22Rv1 (cell line): ENCODE data around the gene GTF2I.

ENCODE experiments used
- ZFX ChIP-seq: fragments of 450-650 bp; IDR thresholded peaks from 2 replicates; pipeline ENCODE4 v1.6.1; 2017; ENCODE audit warnings: antibody characterized with exemption, borderline replicate concordance
- TF ChIP-seq, protein P1 (sequence below): fragments of 450-650 bp; IDR thresholded peaks from 2 replicates; pipeline ENCODE4 v1.5.1; 2017; ENCODE audit warnings: mild to moderate bottlenecking

DNA sequence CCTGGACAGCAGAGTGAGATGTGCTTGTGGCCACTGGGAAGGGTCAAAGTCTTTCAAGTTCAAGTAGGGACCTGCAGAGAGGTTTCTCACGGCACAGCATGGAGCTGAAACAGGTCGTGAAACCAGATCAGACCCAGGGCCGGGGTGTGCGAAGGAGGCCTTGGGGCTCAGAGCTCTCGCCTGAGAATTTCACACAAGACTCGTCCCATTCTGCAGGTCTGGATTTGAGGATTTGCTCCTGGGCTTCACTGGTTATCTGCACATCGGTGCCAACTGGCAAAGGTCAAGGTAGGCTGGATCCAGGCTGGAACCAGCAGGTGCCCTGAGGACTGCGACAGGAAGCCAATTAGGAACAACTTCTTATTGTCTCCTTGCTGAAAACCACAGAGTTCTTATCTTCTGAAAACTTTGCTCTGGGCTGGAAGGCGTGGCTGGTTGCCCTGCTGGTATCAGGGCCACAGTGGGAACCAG lies 24.0 kb upstream of the GTF2I start:
- TF ChIP-seq, protein P1, sequence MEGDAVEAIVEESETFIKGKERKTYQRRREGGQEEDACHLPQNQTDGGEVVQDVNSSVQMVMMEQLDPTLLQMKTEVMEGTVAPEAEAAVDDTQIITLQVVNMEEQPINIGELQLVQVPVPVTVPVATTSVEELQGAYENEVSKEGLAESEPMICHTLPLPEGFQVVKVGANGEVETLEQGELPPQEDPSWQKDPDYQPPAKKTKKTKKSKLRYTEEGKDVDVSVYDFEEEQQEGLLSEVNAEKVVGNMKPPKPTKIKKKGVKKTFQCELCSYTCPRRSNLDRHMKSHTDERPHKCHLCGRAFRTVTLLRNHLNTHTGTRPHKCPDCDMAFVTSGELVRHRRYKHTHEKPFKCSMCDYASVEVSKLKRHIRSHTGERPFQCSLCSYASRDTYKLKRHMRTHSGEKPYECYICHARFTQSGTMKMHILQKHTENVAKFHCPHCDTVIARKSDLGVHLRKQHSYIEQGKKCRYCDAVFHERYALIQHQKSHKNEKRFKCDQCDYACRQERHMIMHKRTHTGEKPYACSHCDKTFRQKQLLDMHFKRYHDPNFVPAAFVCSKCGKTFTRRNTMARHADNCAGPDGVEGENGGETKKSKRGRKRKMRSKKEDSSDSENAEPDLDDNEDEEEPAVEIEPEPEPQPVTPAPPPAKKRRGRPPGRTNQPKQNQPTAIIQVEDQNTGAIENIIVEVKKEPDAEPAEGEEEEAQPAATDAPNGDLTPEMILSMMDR = no peak
- no peak for TF ChIP-seq ZFX
